ENCODE data around the gene FHOD1. TPM values are rescaled to one million over a fixed set of nuclear protein-coding genes. Genes with fewer than 3 reads are reported as not detected.

FHOD1 gene
- polyA plus RNA-seq (2012; rRNA removed), result 53.2 and 70.9 TPM in 2 replicates
- polyA plus RNA-seq (2012; cell fraction: cytosol; rRNA removed), result 17.6 and 25.5 TPM in 2 replicates
- 343 and 475 TPM in 2 replicates for polyA plus RNA-seq (2012; cell fraction: nucleus; rRNA removed)

DNA sequence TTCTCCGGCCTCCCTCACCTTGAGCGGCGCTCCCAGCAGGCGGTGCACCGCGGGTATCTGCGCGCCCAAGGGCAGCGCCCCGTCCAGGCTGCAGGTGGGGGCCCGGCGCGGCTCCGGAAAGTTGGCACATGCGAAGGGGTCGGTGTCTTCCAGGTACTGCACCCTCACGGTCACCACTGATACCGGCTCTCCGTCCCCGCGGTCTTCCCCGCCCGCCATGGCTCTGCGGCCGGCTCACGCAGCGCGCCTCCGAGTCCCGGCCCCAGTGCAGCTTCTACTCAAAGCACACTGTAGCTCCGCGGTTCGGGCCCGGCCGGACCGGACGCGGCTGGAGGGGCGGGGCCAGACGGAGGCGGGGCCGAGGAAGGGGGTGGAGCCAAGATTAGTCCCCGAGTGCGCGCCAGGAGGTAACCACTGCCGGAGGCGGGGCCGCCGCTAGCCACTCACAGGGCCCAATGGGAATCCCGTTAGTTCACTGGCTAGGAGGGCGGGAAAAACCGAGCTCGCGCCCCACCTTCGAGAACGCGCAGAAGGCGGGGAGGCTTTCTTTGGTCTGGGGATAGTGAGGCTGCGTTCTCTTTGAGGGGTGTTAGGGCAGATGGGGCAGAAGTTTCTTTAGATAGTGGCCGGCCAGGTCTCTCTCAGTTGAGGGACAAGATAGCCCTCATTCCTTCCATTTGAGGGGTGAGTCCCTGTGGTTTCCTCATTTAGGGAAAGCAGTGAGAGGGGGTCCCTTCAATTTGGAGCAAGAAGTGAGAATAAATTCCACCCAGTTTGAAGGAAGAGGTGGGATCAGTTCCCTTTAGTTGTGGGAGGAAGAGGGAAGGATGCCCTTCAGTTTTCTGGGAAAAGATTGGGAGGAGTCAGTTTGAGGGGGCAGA, at the start of gene FHOD1:
Gene FHOD1 (minus strand): TSS at position 290 of the 881 bp plus-strand sequence. CDS start 71 bp downstream, at position 219.
- H2AFZ ChIP-seq (ENCODE audit: low read depth), result peak within 1 kb of the TSS; percentile 85
- H3K36me3 ChIP-seq (replicated peaks in 1 of 2; ENCODE audit: control insufficient read depth in 1 of 2, insufficient read depth in 2 of 2, low read length in 1 of 2), result no peaks in the 10 kb centered on the region
- H3K79me2 ChIP-seq (ENCODE audit: insufficient read depth), result peaks cover 42% of the 10 kb centered on the region
- no peaks in the 10 kb centered on the region for H3K9me3 ChIP-seq
- peak within 1 kb of the TSS; percentile 98 for H3K4me2 ChIP-seq
- peak; percentile 93 for DNase-seq
- WGBS (ENCODE audit: low lambda C conversion rate), result 0% methylated on average over 18 of the region's 60 CpGs
- POLR2A ChIA-PET, result interaction anchor here (0.6 to 4.0 kb wide), 3 partner anchors 21 to 406 kb away, joined by 3 to 14 read pairs (median 4); partner anchors contain the start of gene TMEM208
- peaks cover 43% of the 10 kb centered on the region in 2 experiments for H3K4me1 ChIP-seq (ENCODE audit: control insufficient read depth in 1 of 2, insufficient read depth in 2 of 2, low read depth in 1 of 2, low read length in 1 of 2)
- CTCF ChIA-PET, result interaction anchor here (0.9 to 4.5 kb wide), 14 partner anchors 10 to 92 kb away, joined by 3 to 21 read pairs (median 5); partner anchors contain the start of gene TMEM208
- no peaks in the 10 kb centered on the region for H3K27me3 ChIP-seq (ENCODE audit: insufficient read depth)
- H3K4me3 ChIP-seq (ENCODE audit: low read depth in 2 of 2, low read length in 1 of 2), result peak within 1 kb of the TSS; percentile 92 to 95
- H4K20me1 ChIP-seq (ENCODE audit: insufficient read depth), result no peaks in the 10 kb centered on the region
- peak within 1 kb of the TSS; percentile 88 for H3K9ac ChIP-seq
- peak within 1 kb of the TSS; percentile 96 for H3K27ac ChIP-seq (ENCODE audit: low read depth in 2 of 2, low read length in 1 of 2)
- no peaks in the 10 kb centered on the region for H3K9me2 ChIP-seq
- H3F3A ChIP-seq (replicated peaks; ENCODE audit: insufficient read depth), result peaks cover 40% of the 10 kb centered on the region
- TF ChIP-seq NFIC (IDR thresholded peaks at IDR 0.05; ENCODE audit: borderline replicate concordance) (0 out of 2 replicates have a peak, but pooled peaks have one; percentile 16), POLR2AphosphoS5 (IDR thresholded peaks at IDR 0.05; ENCODE audit: low read depth, low read length) (peak; percentile 79), SMC3 (IDR thresholded peaks at IDR 0.05; ENCODE audit: low read depth, low read length) (no peak), TAF1 (IDR thresholded peaks at IDR 0.05; ENCODE audit: borderline replicate concordance, low read depth, low read length) (peak; percentile 79), MXI1 (IDR thresholded peaks at IDR 0.05; ENCODE audit: low read depth, low read length) (peak; percentile 47), GATA2 (CRISPR knock-in tag; IDR thresholded peaks at IDR 0.05) (no peak), FOSL2 (IDR thresholded peaks at IDR 0.05; ENCODE audit: borderline replicate concordance, low read depth) (no peak), CHD2 (IDR thresholded peaks at IDR 0.05; ENCODE audit: low read length, partially characterized antibody) (peak; percentile 65), RAD21 (IDR thresholded peaks at IDR 0.05; ENCODE audit: low read length) (no peak), YY1 (IDR thresholded peaks at IDR 0.05; ENCODE audit: low read depth) (no peak; the same call in 1 of the 2 replicates), MAX (IDR thresholded peaks at IDR 0.05; ENCODE audit: low read depth) (no peak), FOXM1 (IDR thresholded peaks at IDR 0.05; ENCODE audit: low read depth) (no peak), MEF2A (IDR thresholded peaks at IDR 0.05; ENCODE audit: borderline replicate concordance, low read depth) (no peak), PBX3 (IDR thresholded peaks at IDR 0.05) (no peak), SIN3A (IDR thresholded peaks at IDR 0.05; ENCODE audit: borderline replicate concordance, low read depth, low read length) (peak; percentile 66; the same call in 1 of the 2 replicates), NRF1 (IDR thresholded peaks at IDR 0.05; ENCODE audit: low read depth, low read length) (no peak), TEAD4 (IDR thresholded peaks at IDR 0.05; ENCODE audit: borderline replicate concordance, insufficient read depth) (no peak), RCOR1 (IDR thresholded peaks at IDR 0.05; ENCODE audit: low read length) (no peak), REST (IDR thresholded peaks at IDR 0.05; ENCODE audit: low read depth, low read length) (peak; percentile 41; the same call in 1 of the 2 replicates), JUND (IDR thresholded peaks at IDR 0.05) (no peak), USF2 (IDR thresholded peaks at IDR 0.05; ENCODE audit: borderline replicate concordance, low read depth, low read length) (no peak)
- TF ChIP-seq, protein P1, sequence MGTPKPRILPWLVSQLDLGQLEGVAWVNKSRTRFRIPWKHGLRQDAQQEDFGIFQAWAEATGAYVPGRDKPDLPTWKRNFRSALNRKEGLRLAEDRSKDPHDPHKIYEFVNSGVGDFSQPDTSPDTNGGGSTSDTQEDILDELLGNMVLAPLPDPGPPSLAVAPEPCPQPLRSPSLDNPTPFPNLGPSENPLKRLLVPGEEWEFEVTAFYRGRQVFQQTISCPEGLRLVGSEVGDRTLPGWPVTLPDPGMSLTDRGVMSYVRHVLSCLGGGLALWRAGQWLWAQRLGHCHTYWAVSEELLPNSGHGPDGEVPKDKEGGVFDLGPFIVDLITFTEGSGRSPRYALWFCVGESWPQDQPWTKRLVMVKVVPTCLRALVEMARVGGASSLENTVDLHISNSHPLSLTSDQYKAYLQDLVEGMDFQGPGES (IDR thresholded peaks at IDR 0.05; ENCODE audit: low read depth, low read length), result no peak
- TF ChIP-seq, protein P2, sequence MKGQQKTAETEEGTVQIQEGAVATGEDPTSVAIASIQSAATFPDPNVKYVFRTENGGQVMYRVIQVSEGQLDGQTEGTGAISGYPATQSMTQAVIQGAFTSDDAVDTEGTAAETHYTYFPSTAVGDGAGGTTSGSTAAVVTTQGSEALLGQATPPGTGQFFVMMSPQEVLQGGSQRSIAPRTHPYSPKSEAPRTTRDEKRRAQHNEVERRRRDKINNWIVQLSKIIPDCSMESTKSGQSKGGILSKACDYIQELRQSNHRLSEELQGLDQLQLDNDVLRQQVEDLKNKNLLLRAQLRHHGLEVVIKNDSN (IDR thresholded peaks at IDR 0.05; ENCODE audit: borderline replicate concordance, low read depth), result no peak
